WTC11 (cell line): Measurements from ENCODE around the gene CTNNA1. TPM values are rescaled to one million over a fixed set of nuclear protein-coding genes. Genes with fewer than 3 reads are reported as not detected.

ENCODE experiments used
- ATAC-seq: fragments of 200-7000 bp; cut with Tn5 transposase; 2 replicates; pipeline ENCODE4 v1.10.0; 2021; ENCODE audit warnings: mild to moderate bottlenecking, moderate library complexity
- CTCF ChIA-PET: fragments of 300-600 bp; sonication (Branson Sonifier 250); formaldehyde crosslinking; loops from one replicate; lab custom pipeline; 2021; ENCODE audit warnings: antibody characterized with exemption; lab: Charles Lee
- POLR2A ChIA-PET: fragments of 350-600 bp; sonication (Branson Sonifier 250); formaldehyde crosslinking; loops from one replicate; lab custom pipeline; 2021; ENCODE audit warnings: antibody characterized with exemption; lab: Charles Lee
- DNase-seq: peaks from one replicate; pipeline ENCODE4 v3.0.0; 2021; ENCODE audit warnings: low spot score
- H3K27ac Mint-ChIP-seq: 2 replicates; pipeline ENCODE4 v1.8.0; 2021; ENCODE audit warnings: mixed read lengths
- H3K27me3 Mint-ChIP-seq: 2 replicates; pipeline ENCODE4 v1.8.0; 2021; ENCODE audit warnings: low read depth, mild to moderate bottlenecking, moderate library complexity, mixed read lengths
- H3K36me3 Mint-ChIP-seq: 2 replicates; pipeline ENCODE4 v1.8.0; 2021; ENCODE audit warnings: mixed read lengths
- H3K4me1 Mint-ChIP-seq: 2 replicates; pipeline ENCODE4 v1.8.0; 2022; ENCODE audit warnings: mixed read lengths
- H3K4me3 Mint-ChIP-seq: 2 replicates; pipeline ENCODE4 v1.8.0; 2021; ENCODE audit warnings: mild to moderate bottlenecking, moderate library complexity, mixed read lengths
- H3K9me3 Mint-ChIP-seq: 2 replicates; pipeline ENCODE4 v1.8.0; 2021; ENCODE audit warnings: mixed read lengths
- ETV6 ChIP-seq: sonication (generic); formaldehyde crosslinking; IDR thresholded peaks from 2 replicates; pipeline ENCODE4 v1.8.1; 2022; ENCODE audit warnings: mild to moderate bottlenecking, missing genetic modification reagents
- GTF2I ChIP-seq: fragments of 250-450 bp; sonication (Bioruptor Pico); conservative IDR thresholded peaks from 2 replicates; pipeline ENCODE4 v1.4.0; 2021; ENCODE audit warnings: mild to moderate bottlenecking
- HMGA2 ChIP-seq: fragments of 250-450 bp; sonication (Bioruptor Pico); IDR thresholded peaks from 2 replicates; pipeline ENCODE4 v1.4.0; 2021; ENCODE audit warnings: mild to moderate bottlenecking, moderate library complexity
- IRF1 ChIP-seq: sonication (generic); formaldehyde crosslinking; IDR thresholded peaks from 2 replicates; pipeline ENCODE4 v1.8.0; 2023; ENCODE audit warnings: missing genetic modification reagents
- MLX ChIP-seq: sonication (generic); formaldehyde crosslinking; IDR thresholded peaks from 2 replicates; pipeline ENCODE4 v1.8.1; 2023; ENCODE audit warnings: mild to moderate bottlenecking, missing genetic modification reagents, moderate library complexity
- MXD4 ChIP-seq: fragments of 250-450 bp; sonication (Bioruptor Pico); IDR thresholded peaks from 2 replicates; pipeline ENCODE4 v1.8.0; 2021; ENCODE audit warnings: mild to moderate bottlenecking, moderate library complexity, borderline replicate concordance
- NFATC4 ChIP-seq: fragments of 250-450 bp; sonication (Bioruptor Pico); IDR thresholded peaks from 2 replicates; pipeline ENCODE4 v1.9.0; 2021; ENCODE audit warnings: mild to moderate bottlenecking
- NR2C2 ChIP-seq: sonication (generic); formaldehyde crosslinking; IDR thresholded peaks from 2 replicates; pipeline ENCODE4 v1.8.0; 2022; ENCODE audit warnings: mild to moderate bottlenecking, missing genetic modification reagents
- OVOL2 ChIP-seq: fragments of 250-450 bp; sonication (Bioruptor Pico); IDR thresholded peaks from 2 replicates; pipeline ENCODE4 v1.9.0; 2021; ENCODE audit warnings: mild to moderate bottlenecking, borderline replicate concordance
- RORB ChIP-seq: fragments of 250-450 bp; sonication (Bioruptor Pico); IDR thresholded peaks from 2 replicates; pipeline ENCODE4 v1.9.0; 2021; ENCODE audit warnings: mild to moderate bottlenecking
- SMAD4 ChIP-seq: sonication (generic); formaldehyde crosslinking; IDR thresholded peaks from 2 replicates; pipeline ENCODE4 v1.8.0; 2022; ENCODE audit warnings: mild to moderate bottlenecking, missing genetic modification reagents
- USF2 ChIP-seq: sonication (generic); formaldehyde crosslinking; IDR thresholded peaks from 2 replicates; pipeline ENCODE4 v1.8.1; 2023; ENCODE audit warnings: mild to moderate bottlenecking, missing genetic modification reagents, moderate library complexity
- ZNF416 ChIP-seq: fragments of 250-450 bp; sonication (Bioruptor Pico); IDR thresholded peaks from 2 replicates; pipeline ENCODE4 v1.9.0; 2021; ENCODE audit warnings: mild to moderate bottlenecking, inconsistent platforms
- ZNF423 ChIP-seq: fragments of 250-450 bp; sonication (Bioruptor Pico); IDR thresholded peaks from 2 replicates; pipeline ENCODE4 v2.1.2; 2022; ENCODE audit warnings: mild to moderate bottlenecking, moderate library complexity
- total RNA-seq: library from RNA; stranded (reverse); gene quantifications from 3 replicates; pipeline ENCODE4 v1.2.3, GENCODE V29; 2021
- TF ChIP-seq, protein P1 (sequence below): fragments of 250-450 bp; sonication (Bioruptor Pico); IDR thresholded peaks from 2 replicates; pipeline ENCODE4 v2.1.2; 2022; ENCODE audit warnings: mild to moderate bottlenecking, moderate library complexity
- TF ChIP-seq, protein P2 (sequence below): sonication (generic); formaldehyde crosslinking; IDR thresholded peaks from 2 replicates; pipeline ENCODE4 v1.8.1; 2022; ENCODE audit warnings: low read depth, missing genetic modification reagents, borderline replicate concordance
- TF ChIP-seq, protein P3 (sequence below): sonication (generic); formaldehyde crosslinking; IDR thresholded peaks from 2 replicates; pipeline ENCODE4 v1.8.1; 2022; ENCODE audit warnings: mild to moderate bottlenecking, moderate library complexity, missing genetic modification reagents

Gene CTNNA1
- total RNA-seq, 1 experiment from 2014 or later = 309 TPM

GRCh38 chr5:138936968-138937345 lies 183.7 kb downstream of the CTNNA1 start:
- peak overlapping the region; percentile 93 for H3K27ac Mint-ChIP-seq
- POLR2A ChIA-PET = no interaction called here
- TF ChIP-seq SMAD4 (CRISPR knock-in tag) (no peak), NR2C2 (no peak), ZNF416 (CRISPR knock-in tag) (no peak), OVOL2 (CRISPR knock-in tag) (no peak), RORB (CRISPR knock-in tag) (no peak), MXD4 (CRISPR knock-in tag) (no peak), ETV6 (CRISPR knock-in tag) (no peak), GTF2I (CRISPR knock-in tag) (no peak), IRF1 (no peak)
- TF ChIP-seq, protein P1, sequence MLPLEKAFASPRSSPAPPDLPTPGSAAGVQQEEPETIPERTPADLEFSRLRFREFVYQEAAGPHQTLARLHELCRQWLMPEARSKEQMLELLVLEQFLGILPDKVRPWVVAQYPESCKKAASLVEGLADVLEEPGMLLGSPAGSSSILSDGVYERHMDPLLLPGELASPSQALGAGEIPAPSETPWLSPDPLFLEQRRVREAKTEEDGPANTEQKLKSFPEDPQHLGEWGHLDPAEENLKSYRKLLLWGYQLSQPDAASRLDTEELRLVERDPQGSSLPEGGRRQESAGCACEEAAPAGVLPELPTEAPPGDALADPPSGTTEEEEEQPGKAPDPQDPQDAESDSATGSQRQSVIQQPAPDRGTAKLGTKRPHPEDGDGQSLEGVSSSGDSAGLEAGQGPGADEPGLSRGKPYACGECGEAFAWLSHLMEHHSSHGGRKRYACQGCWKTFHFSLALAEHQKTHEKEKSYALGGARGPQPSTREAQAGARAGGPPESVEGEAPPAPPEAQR = no peak
- TF ChIP-seq, protein P2, sequence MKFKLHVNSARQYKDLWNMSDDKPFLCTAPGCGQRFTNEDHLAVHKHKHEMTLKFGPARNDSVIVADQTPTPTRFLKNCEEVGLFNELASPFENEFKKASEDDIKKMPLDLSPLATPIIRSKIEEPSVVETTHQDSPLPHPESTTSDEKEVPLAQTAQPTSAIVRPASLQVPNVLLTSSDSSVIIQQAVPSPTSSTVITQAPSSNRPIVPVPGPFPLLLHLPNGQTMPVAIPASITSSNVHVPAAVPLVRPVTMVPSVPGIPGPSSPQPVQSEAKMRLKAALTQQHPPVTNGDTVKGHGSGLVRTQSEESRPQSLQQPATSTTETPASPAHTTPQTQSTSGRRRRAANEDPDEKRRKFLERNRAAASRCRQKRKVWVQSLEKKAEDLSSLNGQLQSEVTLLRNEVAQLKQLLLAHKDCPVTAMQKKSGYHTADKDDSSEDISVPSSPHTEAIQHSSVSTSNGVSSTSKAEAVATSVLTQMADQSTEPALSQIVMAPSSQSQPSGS = no peak
- TF ChIP-seq, all 79 proteins: peak for 0
- CTCF ChIA-PET = interaction anchor here (1.4 kb wide), 1 partner anchor 147 kb away, joined by 4 read pairs; no protein-coding TSS in a partner anchor
- ATAC-seq (no peak), DNase-seq (no peak)
- H3K4me1 Mint-ChIP-seq = peaks cover 41% of the 10 kb centered on the region
- H3K4me3 Mint-ChIP-seq = no peak overlapping the region
- H3K27me3 Mint-ChIP-seq = no peaks in the 10 kb centered on the region
- no peaks in the 10 kb centered on the region for H3K9me3 Mint-ChIP-seq
- H3K36me3 Mint-ChIP-seq = peaks cover 28% of the 10 kb centered on the region

- ChIA-PET POLR2A (no interaction called here), CTCF (interaction anchor here (1.3 to 1.4 kb wide), 2 partner anchors 37 to 148 kb away, joined by 3 to 4 read pairs; no protein-coding TSS in a partner anchor)
- H3K4me1 Mint-ChIP-seq = peaks cover 38% of the 10 kb centered on the region
- no peak for DNase-seq
- peaks cover 23% of the 10 kb centered on the region for H3K36me3 Mint-ChIP-seq
- TF ChIP-seq MLX = no peak
- TF ChIP-seq USF2 (CRISPR knock-in tag) = no peak
- TF ChIP-seq NFATC4 = no peak
- TF ChIP-seq SMAD4 (CRISPR knock-in tag) = no peak
- TF ChIP-seq NR2C2 = no peak
- TF ChIP-seq, protein P2 = no peak
- TF ChIP-seq, protein P3, sequence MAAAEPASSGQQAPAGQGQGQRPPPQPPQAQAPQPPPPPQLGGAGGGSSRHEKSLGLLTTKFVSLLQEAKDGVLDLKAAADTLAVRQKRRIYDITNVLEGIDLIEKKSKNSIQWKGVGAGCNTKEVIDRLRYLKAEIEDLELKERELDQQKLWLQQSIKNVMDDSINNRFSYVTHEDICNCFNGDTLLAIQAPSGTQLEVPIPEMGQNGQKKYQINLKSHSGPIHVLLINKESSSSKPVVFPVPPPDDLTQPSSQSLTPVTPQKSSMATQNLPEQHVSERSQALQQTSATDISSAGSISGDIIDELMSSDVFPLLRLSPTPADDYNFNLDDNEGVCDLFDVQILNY (CRISPR knock-in tag) = no peak
- TF ChIP-seq HMGA2 (CRISPR knock-in tag) = no peak
- TF ChIP-seq ZNF423 (CRISPR knock-in tag) = no peak
- no peak overlapping the region for H3K27ac Mint-ChIP-seq
- no peaks in the 10 kb centered on the region for H3K27me3 Mint-ChIP-seq
- no peak overlapping the region for H3K4me3 Mint-ChIP-seq
- ATAC-seq = peak; percentile 10
- H3K9me3 Mint-ChIP-seq = no peaks in the 10 kb centered on the region
These were observed 184.5 kb downstream of the CTNNA1 start for GRCh38 chr5:138937392-138938387.
